Activated CD4-positive, alpha-beta T cell treated with anti-CD3 and anti-CD28 coated beads, Interleukin-2, amount 50 U/mL, for 24 hours (primary cell): ENCODE results near the gene FAN1.

ENCODE experiments used
- DNase-seq, 2 donors: peaks; one replicate each; pipeline ENCODE4 v3.0.0-alpha.2; 2020; ENCODE audit warnings: low read depth in 1 of 2, low spot score in 1 of 2

FAN1 gene

DNA sequence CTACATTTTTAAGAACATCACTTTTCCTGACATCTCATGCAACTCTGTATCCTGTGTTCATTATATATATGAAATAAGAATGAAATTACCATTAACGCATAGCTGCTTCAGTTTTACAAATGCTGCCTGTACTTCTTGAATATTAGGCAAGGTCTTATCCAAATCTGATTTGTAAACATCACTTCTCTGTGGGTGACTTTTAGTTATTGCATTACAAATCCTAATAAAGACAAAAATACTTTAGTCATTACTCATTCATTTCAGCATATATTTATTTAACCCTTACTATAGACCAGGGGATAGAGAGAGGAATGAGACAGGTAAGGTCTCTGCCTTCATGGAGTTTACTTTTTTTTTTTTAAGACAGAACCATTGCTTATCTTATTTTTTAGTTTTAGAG is 51.0 kb downstream of the FAN1 start:
- DNase-seq = no peak

DNA sequence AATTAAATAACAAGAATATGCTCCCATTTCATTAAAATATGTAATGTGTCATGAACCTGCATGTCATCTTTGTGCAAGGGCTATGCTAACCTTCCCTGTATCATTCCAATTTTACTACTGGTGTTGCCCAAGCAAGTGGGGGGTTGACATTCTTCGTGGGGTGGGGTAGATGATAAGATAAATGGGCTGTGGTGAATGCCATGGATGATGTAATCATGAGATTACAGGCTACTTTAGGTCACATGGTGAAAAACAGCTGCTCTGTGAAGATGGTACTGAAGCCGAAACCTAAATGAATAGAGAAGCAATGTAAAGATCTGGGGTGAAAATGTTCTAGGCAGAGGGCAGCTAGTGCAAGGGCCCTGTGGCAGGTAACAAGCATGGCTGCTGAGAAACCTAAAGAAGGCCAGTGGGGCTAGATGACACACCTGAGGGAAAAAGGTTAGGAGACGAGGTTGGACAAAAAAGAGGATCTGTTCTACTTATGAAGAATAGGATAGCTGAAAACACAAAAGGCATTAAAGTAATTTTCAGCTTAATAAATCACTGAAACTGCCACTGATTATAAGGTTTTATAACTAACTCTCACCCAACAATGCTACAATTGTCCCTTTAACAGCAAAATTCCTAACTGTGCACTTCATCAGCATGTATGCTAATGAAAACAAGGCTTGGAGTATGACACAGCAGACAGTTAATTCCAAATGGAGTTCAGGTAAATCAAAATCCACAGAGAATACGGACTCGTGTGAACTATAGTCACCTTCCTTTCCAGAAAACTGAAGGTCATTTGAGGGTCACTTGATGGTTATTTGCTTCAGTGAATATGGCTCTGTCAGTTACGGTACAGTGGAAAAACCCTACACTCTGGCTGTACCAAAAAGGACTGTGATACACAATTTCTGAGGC is 52.8 kb downstream of the FAN1 start:
- DNase-seq = no peak

DNA sequence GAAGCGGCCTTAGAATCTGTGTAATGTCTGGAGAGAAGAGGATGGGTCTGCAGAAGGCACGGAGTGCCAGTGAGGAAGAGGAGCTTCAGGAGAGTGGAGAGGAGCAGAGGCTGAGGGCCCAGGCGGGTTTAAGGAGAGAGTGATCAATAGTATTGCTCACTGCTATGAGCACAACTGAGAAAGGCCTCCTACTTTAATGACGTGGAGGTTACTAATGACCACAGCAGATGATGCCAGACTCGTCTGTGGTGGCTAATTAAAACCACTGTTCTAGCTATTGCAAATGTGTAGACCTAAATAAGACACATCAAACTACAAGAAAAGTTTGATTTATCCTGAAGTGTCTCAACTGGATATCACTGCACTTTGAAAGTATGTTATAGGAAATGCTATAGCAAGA is 54.5 kb downstream of the FAN1 start:
- no peak for DNase-seq

DNA sequence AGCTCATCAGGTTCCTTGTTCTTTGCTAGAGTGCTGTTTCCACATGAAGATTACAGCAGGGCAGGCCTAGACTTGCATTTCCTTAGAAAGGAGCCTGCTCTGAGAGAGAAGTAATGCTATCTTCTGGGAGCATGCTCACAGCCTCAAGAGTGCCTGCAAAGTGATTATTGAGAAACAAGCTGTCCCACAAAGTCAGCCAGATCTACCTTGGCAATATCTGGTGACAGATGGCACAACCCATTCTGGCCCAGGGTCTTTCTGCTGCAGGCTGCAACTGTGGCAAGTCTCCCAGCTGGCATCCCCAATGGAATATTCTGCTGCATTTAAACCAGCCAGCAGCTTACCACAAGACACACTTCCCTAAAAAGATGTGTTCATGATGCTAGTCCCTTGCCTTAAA is 58.4 kb downstream of the FAN1 start:
- no peak for DNase-seq

DNA sequence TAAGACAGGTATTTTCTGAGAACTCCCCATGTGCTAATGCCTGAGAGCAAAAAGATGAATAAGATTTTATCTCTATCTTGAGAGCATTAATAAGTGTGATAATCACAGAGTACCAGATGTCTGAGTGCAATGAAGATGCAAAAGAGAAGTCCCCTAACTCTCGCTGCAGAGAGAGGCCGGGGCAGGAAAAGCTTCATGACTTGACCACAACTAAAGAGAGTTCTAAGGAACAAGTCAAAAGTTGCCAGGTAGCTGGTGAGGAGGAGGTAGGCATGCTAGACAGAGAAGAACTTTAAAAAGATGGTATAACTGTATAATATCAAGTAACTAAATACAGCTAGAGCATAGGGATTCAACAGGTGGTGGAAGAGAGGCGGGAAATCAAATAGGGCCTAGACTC is 58.9 kb downstream of the FAN1 start:
- no peak for DNase-seq

DNA sequence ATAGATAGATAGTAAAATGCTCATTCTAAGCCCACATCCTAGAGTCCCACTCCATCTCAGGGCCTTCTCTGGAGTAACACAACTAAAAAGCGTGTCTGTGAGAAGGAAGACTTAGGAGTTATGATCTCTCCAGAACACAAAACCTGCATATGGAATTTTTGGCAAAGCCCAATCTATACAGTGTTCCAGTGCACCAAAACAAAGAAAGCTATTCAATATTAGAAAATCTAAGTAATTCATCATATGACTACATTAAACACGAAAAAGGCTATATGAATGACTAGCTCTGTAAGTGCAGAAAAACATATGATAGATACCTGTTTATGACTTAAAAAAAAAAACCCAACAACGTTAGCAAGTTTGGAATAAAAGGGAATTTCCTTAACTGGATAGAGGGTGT is 60.0 kb downstream of the FAN1 start:
- DNase-seq = no peak

DNA sequence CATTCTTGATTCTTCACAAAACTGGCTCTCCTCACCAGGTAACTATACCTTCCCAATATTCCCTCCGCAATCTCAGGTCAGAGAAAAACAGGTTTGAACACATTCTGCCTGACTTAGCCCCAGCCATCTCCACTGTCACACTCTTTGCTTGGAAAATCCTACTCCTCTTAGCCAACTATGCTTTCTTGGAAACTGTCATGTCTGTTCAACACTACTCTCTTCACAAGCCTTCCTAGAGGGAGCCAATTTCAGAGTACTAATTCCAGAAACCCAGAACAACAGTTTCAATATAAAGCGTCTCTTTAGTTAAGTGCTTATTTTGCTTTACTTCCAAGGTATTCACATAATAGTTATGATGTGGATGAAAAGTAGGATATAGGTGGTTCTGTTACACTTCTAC is 66.0 kb downstream of the FAN1 start:
- no peak for DNase-seq

DNA sequence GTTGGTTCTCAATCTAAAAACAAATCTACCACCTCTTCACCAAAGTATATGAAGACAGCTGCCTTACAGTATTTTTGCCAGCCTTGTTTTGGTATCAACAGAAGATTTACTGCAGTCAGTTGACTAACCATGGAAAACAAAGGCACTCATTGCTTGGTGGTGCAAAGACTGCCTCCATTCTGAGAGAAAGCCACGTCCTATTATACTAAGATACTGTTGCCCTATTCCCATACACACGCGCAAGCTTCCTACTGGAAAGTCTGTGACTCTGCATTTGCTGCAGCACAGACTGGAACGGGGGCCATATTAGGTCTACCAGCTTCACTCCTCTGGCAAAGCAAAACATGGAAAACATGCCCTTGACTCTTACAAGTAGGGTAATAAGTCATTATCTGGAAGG is 69.7 kb downstream of the FAN1 start:
- DNase-seq = no peak

DNA sequence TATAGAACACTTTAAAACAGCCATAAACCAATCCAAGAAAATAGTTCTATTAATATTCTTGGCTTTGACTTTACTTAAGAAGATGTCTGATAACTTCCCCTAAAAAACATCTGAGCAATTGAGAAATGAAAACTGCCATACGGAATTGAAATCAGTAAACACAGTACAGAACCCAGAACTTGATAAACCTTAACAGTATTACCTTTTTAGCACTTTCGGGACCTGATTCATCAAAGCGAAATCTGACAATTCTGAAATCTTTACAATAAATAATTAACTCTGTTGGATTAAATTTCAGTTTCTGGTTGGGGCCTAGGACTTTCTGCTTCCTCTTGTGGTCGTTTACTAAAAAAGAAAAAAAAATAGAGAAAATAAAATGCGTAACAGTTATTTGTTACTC is 70.4 kb downstream of the FAN1 start:
- no peak for DNase-seq

DNA sequence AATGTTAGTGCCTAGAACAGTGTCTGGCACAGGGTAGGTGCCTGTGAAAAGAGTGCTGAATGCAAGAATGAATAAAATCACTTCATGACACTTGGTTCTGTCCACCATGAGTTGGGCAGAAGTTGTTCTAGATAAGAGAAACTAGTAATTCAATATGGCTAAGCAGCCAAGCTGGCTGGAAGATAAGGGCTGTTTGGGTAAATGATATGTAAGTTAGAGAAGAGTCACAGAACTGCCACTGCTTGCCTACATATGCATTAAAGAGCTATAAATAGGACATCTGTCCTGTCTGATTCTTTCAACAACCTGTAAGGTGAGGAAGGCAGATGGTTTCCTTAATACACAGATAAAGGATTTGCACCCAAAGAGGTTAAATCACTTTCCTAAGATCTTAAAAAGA is 74.6 kb downstream of the FAN1 start:
- DNase-seq = no peak

DNA sequence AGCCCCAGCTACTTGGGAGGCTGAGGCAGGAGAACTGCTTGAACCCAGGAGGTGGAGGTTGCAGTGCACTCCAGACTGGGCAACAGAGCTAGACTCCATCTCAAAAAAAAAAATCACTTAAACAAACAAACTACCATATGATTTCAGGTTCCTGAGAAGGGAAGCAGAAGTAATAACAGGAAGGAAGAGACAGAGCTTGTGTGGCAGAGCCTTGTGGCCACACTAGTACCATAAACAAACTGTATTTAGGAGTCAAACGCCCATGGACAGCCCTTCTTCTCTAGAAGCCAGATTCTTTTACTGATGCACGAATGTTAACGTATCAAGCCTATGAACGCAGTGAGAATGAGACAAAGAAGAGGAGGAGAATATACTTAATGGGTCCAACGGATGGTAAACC is 75.7 kb downstream of the FAN1 start:
- no peak for DNase-seq

DNA sequence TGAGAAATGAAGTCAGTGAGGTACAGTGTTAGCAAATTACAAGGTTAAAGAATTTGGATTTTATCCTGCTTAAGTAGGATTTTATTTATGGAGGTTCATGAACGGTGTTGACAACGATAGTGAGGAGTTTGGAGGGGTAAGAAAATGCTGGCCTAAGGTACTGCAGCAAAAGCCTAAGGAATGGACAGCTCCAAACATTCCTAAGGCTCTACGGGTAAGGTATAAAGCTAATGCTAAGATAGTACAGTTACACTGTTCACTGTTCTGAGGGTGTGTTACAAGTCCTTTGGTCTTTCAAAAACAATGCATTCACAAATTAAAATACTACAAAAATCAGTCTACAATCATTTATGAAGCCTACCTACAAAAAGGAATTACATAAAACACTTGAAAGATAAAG is 80.4 kb downstream of the FAN1 start:
- no peak for DNase-seq

DNA sequence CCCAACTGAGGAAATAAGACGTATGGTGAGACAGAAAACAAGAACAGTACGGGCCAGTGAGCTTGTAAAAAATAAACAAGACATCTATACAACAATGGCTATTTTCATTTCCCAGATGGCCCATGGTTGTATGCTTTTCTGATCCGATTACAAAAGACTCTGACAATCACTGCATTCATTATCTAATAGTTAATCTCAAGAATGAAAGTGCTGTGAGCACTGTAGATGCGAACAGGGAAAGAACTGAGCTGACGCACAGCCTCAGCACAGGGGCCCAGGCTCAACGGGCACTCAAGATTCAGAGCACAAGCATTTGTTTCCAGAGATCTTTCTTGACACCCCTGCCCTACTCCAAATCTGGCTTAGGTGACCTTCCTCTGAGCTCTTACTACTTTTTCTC is 80.8 kb downstream of the FAN1 start:
- no peak for DNase-seq

DNA sequence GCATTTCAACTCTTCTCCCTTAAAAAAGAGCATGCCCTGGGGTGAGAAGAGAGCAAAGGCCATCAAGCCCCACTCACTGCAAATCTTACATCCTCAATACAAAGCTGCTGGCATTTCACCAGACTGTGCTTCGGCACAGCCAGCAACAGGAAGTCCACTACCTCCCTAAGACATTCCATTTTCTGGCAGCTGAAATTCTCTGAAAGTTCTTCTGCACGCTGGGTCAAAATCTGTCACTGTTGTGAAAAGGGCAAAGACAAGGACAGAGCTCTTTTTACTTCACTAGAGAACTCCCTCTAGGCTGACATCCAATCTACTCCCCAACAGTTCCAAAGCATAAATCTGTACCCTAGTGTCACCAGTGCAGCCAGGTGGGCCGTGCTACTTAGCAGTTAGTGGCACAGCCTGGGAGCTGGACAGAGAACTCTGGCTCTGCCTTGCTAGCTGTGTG is 81.4 kb downstream of the FAN1 start:
- no peak for DNase-seq

DNA sequence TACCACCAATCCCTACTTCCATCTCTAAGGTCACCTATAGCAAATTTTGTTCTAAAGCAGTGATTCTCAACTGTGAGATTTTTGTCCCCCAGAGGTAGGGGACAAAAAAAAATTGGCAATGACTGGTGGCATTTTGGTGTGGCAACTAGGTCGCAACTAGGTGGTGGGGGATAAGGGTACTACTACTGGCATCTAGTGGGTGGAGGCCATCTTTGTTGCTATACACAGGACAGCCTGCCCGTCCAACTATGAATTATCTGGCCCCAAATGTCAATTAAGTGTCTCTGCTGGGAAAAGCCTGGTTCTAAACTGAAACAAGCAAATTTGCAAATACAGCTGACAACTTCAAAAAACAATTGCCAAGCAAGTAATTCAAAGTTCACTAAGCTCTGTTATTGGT is 86.3 kb downstream of the FAN1 start:
- DNase-seq = no peak

DNA sequence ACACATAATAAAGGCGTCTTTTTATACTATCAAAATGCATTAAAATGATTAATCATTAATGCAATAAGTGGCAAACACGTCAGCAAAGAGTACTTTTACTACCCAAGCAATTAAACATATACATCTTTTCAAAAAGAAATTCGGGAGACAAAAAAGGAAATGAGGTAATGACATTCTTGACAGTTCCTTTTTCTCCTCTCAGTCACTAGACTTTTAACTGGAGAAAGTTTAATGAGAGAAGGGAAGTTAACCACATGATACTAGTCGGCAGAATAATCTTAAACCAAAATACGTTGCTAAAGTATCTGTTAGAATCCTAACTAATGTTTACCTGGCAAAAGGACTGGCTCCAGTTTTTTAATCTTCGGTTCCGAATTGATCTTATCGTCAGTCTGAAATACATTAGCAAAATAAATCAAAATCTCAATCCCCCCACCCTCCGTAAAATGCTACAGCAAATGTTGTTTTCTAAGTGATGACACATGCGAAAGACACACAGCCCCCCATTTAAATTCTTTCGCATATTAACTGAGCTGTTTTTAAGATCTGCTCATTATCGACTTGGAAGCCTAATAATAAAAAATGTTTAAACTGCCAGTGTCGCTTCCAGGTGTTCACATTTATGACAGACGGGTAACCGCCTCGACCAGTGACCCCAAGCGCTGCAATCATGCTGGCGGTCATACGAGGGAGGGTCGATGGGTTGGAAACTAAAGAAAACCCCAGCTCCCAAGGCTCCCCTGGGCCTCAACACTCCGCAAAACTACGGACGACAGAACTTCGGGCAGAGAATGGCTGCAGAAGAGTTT is 86.9 kb downstream of the FAN1 start:
- DNase-seq = no peak

DNA sequence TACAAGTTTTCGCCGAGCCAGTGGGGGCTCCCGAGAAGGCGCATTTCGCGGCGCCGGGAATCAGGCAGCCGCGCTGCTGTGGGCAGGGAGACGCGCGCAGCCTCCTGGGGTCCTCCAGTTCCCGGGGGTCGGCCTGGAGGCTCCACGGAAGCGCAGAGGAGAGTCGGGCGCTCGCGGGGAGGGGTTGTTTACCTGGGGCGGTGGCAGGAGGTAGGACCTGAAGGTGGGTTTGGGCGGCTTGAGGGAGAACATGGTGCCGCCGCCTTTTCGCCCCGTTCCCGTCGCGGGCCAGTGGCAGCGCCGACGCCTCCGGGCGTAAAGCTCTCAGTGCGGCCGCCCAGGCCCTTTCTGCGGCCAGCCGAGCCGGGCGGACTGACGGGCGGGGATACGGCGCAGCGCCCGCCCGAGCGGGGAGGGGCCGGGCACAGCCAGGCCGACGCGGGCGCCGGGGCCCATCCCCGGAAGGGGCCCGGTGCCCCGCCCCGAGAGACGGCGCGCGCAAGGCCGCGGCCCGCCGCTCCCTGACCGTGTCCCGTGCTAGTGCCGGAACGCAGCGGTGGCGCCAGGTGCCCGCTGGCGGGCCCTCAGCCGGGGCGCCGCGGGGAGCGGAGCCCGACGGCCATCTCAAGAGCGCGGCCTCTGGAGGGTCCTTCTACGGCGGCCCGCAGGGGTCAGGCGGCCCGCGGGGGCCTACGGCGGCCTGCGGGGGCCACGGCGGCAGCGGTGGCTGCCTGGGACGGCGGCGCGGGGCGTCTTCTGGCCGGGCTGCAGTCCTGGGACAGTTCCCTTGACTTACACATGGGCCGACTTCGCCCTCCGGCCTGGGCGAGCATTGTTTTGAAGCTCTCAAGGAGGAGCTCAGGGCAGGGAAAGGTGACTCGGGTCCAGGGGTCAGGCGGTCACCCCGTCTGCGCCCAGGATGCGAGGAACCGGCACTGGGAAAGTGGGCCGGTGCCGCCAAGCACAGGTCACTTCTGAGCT is 87.8 kb downstream of the FAN1 start, which contains the start of gene MTMR10:
Gene MTMR10, minus strand, starts transcription at position 374 of the 981 bp plus-strand sequence. Its CDS starts 122 bp downstream, at position 252.
- peak; percentile 43 to 56 for DNase-seq

DNA sequence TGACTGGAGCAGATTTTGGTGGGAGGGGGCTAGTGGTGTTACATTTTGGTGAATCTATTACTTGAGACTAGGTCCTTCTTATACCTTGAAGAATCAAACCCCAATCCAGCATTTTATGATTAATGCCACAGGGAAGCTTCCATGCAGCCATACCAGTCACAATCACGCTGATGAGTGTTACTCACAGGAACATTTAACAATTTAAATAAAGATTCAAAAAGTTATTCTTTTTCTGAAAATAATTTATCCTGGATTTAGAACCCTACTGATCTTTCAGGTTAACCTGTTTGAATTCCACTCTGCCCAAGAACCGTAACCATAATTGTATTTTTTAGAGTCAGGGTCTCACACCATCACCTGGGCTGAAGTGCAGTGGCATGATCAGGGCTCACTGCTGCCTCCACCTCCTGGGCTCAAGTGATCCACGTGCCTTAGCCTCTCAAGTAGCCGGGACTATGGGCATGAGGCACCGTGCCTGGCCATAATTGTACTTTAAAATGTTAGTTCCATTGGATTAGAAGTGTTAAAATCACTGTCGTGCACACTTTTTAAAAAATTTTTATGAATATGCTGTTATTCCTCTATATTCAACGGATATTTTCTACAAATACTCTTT is 88.6 kb downstream of the FAN1 start:
- no peak for DNase-seq
